Subcutaneous adipose tissue (tissue), 4 donors: ENCODE results near the gene SNORC. TPM values are rescaled to one million over a fixed set of nuclear protein-coding genes. Genes with fewer than 3 reads are reported as not detected.

Experiments used
- CTCF ChIP-seq: fragments of 450-650 bp; IDR thresholded peaks from one replicate; pipeline ENCODE4 v1.5.1; 2016; ENCODE audit warnings: low read depth, mild to moderate bottlenecking, control low read depth, antibody characterized with exemption, moderate library complexity
- total RNA-seq, 4 donors: library from RNA; depleted of rRNA; stranded (reverse); fragments of >200 nt; gene quantifications; one replicate each; pipeline ENCODE4 v1.1.0, GENCODE V29; 2016

Gene SNORC
- total RNA-seq, 4 donors from 2014 or later, result 0.17 to 0.57 (median 0.49) TPM; not detected in 1

- TF ChIP-seq CTCF, result no peak
Observed at GRCh38 chr2:232898592-232899543, 28.8 kb downstream of the SNORC start.

DNA sequence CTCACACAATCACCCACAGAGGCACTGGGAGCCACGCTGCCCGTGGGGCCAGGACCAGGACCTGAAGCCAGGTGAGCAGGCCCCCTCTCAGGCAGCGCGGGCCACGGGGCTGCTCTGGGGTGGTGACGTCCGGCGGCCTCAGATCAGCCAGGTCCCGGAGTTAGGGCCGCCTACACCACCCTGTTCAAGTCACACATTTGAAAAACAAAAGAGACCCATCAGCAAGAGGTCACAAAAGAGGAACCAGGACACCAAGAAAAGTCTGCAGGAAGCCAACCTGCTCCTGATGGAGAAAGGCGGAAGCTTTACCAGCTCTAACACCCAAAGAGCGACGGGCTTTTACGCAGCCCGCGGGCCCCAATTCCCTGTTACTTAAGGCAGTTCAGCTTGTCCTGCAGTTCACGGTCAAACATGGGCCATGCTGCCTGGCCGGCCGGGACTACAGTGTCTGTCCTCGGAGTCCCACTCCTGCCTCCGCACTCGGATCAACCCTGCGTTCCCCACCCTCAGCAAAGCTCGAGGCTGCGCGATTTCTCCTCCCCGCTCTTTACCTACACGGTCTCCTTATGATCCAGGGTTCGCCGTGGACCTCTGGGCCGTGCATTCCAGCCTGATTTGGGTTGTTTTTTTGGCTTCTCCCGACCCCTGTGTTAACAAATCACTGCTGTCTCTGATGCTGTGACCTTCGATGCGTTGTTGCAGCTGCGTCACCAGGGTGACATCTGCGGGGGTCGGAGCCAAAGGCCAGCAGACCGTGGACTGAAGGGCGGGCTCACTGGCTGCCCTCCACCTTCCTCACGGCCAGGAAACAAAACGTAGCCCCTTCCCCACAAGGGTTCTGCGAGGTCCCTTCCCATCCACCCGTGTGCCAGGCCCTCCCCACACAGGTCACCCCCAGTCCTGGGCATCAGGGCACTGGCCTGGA is 31.0 kb downstream of the SNORC start:
- TF ChIP-seq CTCF, result no peak

GRCh38 chr2:232901736-232902578 is 31.9 kb downstream of the SNORC start:
- TF ChIP-seq CTCF, result no peak

GRCh38 chr2:232903989-232904388 is 33.9 kb downstream of the SNORC start:
- TF ChIP-seq CTCF, result no peak

DNA sequence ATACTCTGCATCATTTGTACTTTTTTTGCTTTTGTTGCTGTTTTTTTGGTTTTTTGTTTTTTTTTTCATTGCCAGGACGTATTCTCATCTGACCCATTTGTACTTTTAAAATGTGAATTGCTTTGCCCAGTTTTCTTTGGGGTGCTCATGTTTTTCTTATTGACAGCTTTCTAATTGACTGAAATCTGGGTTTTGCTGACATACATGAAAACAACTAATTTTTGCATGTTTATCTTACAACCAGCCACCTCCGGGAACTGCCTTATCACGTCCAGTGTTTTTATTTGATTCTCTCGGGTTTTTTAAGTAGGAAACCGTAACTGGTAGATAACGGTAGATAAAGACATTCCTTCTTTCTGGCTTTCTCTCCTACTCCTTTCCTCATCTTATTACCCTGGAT is 38.6 kb downstream of the SNORC start:
- TF ChIP-seq CTCF, result no peak

DNA sequence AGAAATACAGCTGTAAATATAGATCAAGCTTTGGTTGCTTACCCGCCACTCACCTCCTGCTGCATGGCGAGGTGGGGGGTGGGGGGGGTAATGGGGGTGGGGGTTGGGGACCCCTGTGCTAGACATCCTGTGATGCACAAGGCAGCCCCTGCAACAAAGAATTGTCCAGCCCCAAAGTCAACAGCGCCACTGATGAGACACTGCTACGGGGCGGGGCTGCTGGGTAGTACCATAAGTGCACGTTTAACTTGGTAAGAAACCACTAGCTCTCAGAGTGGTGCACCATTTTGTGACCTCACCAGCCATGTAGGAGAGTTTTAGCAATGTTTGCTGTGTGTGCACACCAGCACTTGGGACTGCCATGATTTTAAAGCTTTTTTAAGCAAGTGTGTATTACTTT is 40.3 kb downstream of the SNORC start:
- TF ChIP-seq CTCF, result no peak
